H9 (cell line): ENCODE results near the gene GATC. TPM values are rescaled to one million over a fixed set of nuclear protein-coding genes. Genes with fewer than 3 reads are reported as not detected.

Source experiments
- DNase-seq: peaks from one replicate; pipeline ENCODE4 v3.0.0-alpha.2; 2017
- H2AFZ ChIP-seq: one replicate; pipeline ENCODE4 v1.6.1; 2013; ENCODE audit warnings: mild to moderate bottlenecking, low read length, control low read depth, moderate library complexity
- H2AK5ac ChIP-seq: 2 replicates; pipeline ENCODE4 v1.6.1; 2013; ENCODE audit warnings: low read length, control low read depth, mixed read lengths; ENCODE audit not compliant: insufficient read length
- H2BK120ac ChIP-seq: one replicate; pipeline ENCODE4 v1.6.1; 2013; ENCODE audit warnings: low read depth, mild to moderate bottlenecking, low read length, control low read depth, inconsistent platforms; ENCODE audit not compliant: poor library complexity, severe bottlenecking
- H2BK12ac ChIP-seq: 2 replicates; pipeline ENCODE4 v1.6.1; 2013; ENCODE audit warnings: low read length, control low read depth, mixed read lengths, low read depth; ENCODE audit not compliant: insufficient read length
- H2BK15ac ChIP-seq: 2 replicates; pipeline ENCODE4 v1.6.1; 2013; ENCODE audit warnings: low read depth, low read length, control low read depth
- H2BK20ac ChIP-seq: one replicate; pipeline ENCODE4 v1.6.1; 2013; ENCODE audit warnings: low read depth, mild to moderate bottlenecking, low read length, control low read depth, inconsistent platforms; ENCODE audit not compliant: poor library complexity, severe bottlenecking
- H2BK5ac ChIP-seq: 2 replicates; pipeline ENCODE4 v1.6.1; 2013; ENCODE audit warnings: low read length, control low read depth, mixed read lengths; ENCODE audit not compliant: insufficient read length
- H3K14ac ChIP-seq: 2 replicates; pipeline ENCODE4 v1.6.1; 2013; ENCODE audit warnings: low read length, control low read depth; ENCODE audit not compliant: insufficient read depth
- H3K18ac ChIP-seq: 2 replicates; pipeline ENCODE4 v1.6.1; 2013; ENCODE audit warnings: low read depth, mild to moderate bottlenecking, mixed read lengths, low read length, control low read depth; ENCODE audit not compliant: insufficient read length
- H3K23ac ChIP-seq: 2 replicates; pipeline ENCODE4 v1.6.1; 2013; ENCODE audit warnings: low read length, control low read depth, mixed read lengths, low read depth; ENCODE audit not compliant: insufficient read length
- H3K23me2 ChIP-seq: 2 replicates; pipeline ENCODE4 v1.6.1; 2013; ENCODE audit warnings: low read depth, mild to moderate bottlenecking, mixed read lengths, low read length, control low read depth; ENCODE audit not compliant: insufficient read length, poor library complexity, severe bottlenecking
- H3K27ac ChIP-seq: 2 replicates; pipeline ENCODE4 v1.5.1; 2013; ENCODE audit warnings: low read length, control low read depth, mixed read lengths, low read depth; ENCODE audit not compliant: insufficient read length
- H3K27me3 ChIP-seq: 2 replicates; pipeline ENCODE4 v1.6.1; 2013; ENCODE audit warnings: low read length, control low read depth, inconsistent platforms; ENCODE audit not compliant: insufficient read depth
- H3K4ac ChIP-seq: 2 replicates; pipeline ENCODE4 v1.6.1; 2013; ENCODE audit warnings: low read depth, mild to moderate bottlenecking, control low read depth, inconsistent platforms, low read length, moderate library complexity
- H3K4me1 ChIP-seq: 2 replicates; pipeline ENCODE4 v1.6.1; 2013; ENCODE audit warnings: low read length, control low read depth, inconsistent platforms; ENCODE audit not compliant: insufficient read depth
- H3K4me2 ChIP-seq: 2 replicates; pipeline ENCODE4 v1.6.1; 2013; ENCODE audit warnings: low read length, control low read depth, mixed read lengths; ENCODE audit not compliant: insufficient read length, insufficient read depth
- H3K56ac ChIP-seq: 2 replicates; pipeline ENCODE4 v1.6.1; 2013; ENCODE audit warnings: low read depth, mild to moderate bottlenecking, mixed read lengths, low read length, control low read depth; ENCODE audit not compliant: insufficient read length
- H3K79me1 ChIP-seq: 2 replicates; pipeline ENCODE4 v1.6.1; 2013; ENCODE audit warnings: low read depth, mild to moderate bottlenecking, moderate library complexity, low read length, control low read depth, inconsistent platforms; ENCODE audit not compliant: insufficient read depth, poor library complexity, severe bottlenecking
- H3K79me2 ChIP-seq: 2 replicates; pipeline ENCODE4 v1.6.1; 2013; ENCODE audit warnings: low read length, control low read depth, inconsistent platforms; ENCODE audit not compliant: insufficient read depth
- H3K9ac ChIP-seq: 2 replicates; pipeline ENCODE4 v1.6.1; 2013; ENCODE audit warnings: low read length, control low read depth, mixed read lengths; ENCODE audit not compliant: insufficient read length; ENCODE audit errors: extremely low read depth
- H3K9me3 ChIP-seq: one replicate; pipeline ENCODE4 v1.6.1; 2013; ENCODE audit warnings: low read depth, low read length, inconsistent platforms; ENCODE audit not compliant: control insufficient read depth
- H3T11ph ChIP-seq: one replicate; pipeline ENCODE4 v1.6.1; 2013; ENCODE audit warnings: mild to moderate bottlenecking, low read length, control low read depth, inconsistent platforms
- H4K20me1 ChIP-seq: one replicate; pipeline ENCODE4 v1.6.1; 2013; ENCODE audit not compliant: control insufficient read depth, insufficient read length, insufficient read depth
- H4K5ac ChIP-seq: 2 replicates; pipeline ENCODE4 v1.6.1; 2013; ENCODE audit warnings: low read depth, mild to moderate bottlenecking, mixed read lengths, low read length, control low read depth; ENCODE audit not compliant: insufficient read length
- H4K8ac ChIP-seq: replicated peaks from 2 replicates; pipeline ENCODE4 v1.6.1; 2013; ENCODE audit warnings: low read length, control low read depth, mixed read lengths, low read depth; ENCODE audit not compliant: insufficient read length
- H4K91ac ChIP-seq: 2 replicates; pipeline ENCODE4 v1.6.1; 2013; ENCODE audit warnings: low read depth, mild to moderate bottlenecking, moderate library complexity, mixed read lengths, low read length, control low read depth; ENCODE audit not compliant: insufficient read length
- H3K27ac Mint-ChIP-seq, 3 experiments: 2 replicates in 2 of 3; 3 replicates in 1 of 3; pipeline ENCODE4 v1.8.0; 2020 to 2021; ENCODE audit warnings: mixed read lengths in 3 of 3, mild to moderate bottlenecking in 1 of 3, moderate library complexity in 1 of 3
- H3K27me3 Mint-ChIP-seq: 2 replicates; pipeline ENCODE4 v1.8.0; 2021; ENCODE audit warnings: low read depth, mild to moderate bottlenecking, moderate library complexity, mixed read lengths
- H3K36me3 Mint-ChIP-seq, 3 experiments: 2 replicates in 2 of 3; 3 replicates in 1 of 3; pipeline ENCODE4 v1.8.0; 2020 to 2021; ENCODE audit warnings: low read depth in 3 of 3, mixed read lengths in 3 of 3; ENCODE audit not compliant: insufficient read depth in 1 of 3
- H3K4me1 Mint-ChIP-seq, 2 experiments: 2 replicates each; pipeline ENCODE4 v1.8.0; 2020; ENCODE audit warnings: mixed read lengths in 2 of 2
- H3K4me3 Mint-ChIP-seq, 2 experiments: 2 replicates in 1 of 2; 3 replicates in 1 of 2; pipeline ENCODE4 v1.8.0; 2020 to 2021; ENCODE audit warnings: mild to moderate bottlenecking in 2 of 2, mixed read lengths in 2 of 2, moderate library complexity in 1 of 2
- H3K9me3 Mint-ChIP-seq, 2 experiments: 2 replicates in 1 of 2; 3 replicates in 1 of 2; pipeline ENCODE4 v1.8.0; 2020; ENCODE audit warnings: mild to moderate bottlenecking in 2 of 2, mixed read lengths in 2 of 2, moderate library complexity in 1 of 2
- CTCF ChIP-seq: fragments of 200-600 bp; sonication (generic); conservative IDR thresholded peaks from 3 replicates; pipeline ENCODE4 v1.8.0; 2021; ENCODE audit warnings: antibody characterized with exemption, mild to moderate bottlenecking
- WGBS: extraction: QIAGEN DNeasy Blood & Tissue Kit; methylation state at CpG from one replicate; pipeline ENCODE4 v1.1.7; 2013; ENCODE audit warnings: missing lambda C conversion rate, low lambda C conversion rate, mixed read lengths; ENCODE audit not compliant: insufficient read length; ENCODE audit errors: extremely low coverage; 5-methylcytosine and 5-hydroxymethylcytosine counted together
- total RNA-seq: library from RNA; stranded (reverse); gene quantifications from 2 replicates; pipeline ENCODE4 v1.2.1, GENCODE V29; 2021

GATC gene
- total RNA-seq, 1 experiment from 2014 or later = 25.9 TPM

DNA sequence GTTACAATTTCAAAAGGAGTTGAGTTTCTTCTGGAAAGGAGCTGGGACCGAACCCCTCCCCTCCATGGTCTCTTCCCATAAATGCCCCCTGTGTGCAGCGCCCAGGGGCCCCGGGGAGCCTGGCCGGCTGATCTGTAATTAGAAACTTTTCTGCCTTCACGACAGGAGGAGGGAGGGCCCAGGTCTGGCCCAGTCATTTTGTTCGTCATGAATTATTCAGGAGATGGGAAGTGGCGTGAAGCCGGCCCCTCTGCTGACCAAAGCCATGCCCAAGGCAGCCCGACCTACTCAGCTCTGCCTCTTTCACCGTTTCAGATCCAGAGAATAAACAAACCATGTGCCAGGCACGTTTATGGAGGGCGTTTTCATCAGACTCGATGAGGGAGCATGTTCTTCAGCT lies 44.0 kb upstream of the GATC start:
- Histone ChIP-seq H3K4me1 (peaks cover 3% of the 10 kb centered on the region; the same call in 1 of the 2 replicates), H2AK5ac (no peak overlapping the region), H2BK20ac (no peak overlapping the region), H3K14ac (no peak overlapping the region), H3K56ac (no peak overlapping the region), H2BK120ac (no peak overlapping the region), H4K8ac (no peak overlapping the region), H3K9me3 (no peaks in the 10 kb centered on the region), H4K20me1 (no peaks in the 10 kb centered on the region), H4K91ac (no peak overlapping the region), H2BK15ac (no peak overlapping the region), H3K18ac (no peak overlapping the region), H4K5ac (no peak overlapping the region), H2AFZ (no peak overlapping the region), H3K4ac (no peak overlapping the region), H3K9ac (no peak overlapping the region), H3K79me1 (no peaks in the 10 kb centered on the region), H3K79me2 (no peaks in the 10 kb centered on the region), H2BK5ac (no peak overlapping the region), H3K27ac (no peak overlapping the region), H3K27me3 (no peaks in the 10 kb centered on the region), H3K23ac (no peak overlapping the region), H3K4me2 (peak overlapping the region; percentile 2), H3T11ph (no peak overlapping the region), H3K23me2 (no peaks in the 10 kb centered on the region), H2BK12ac (no peak overlapping the region)
- peak; percentile 85 for DNase-seq
- H3K36me3 Mint-ChIP-seq = peaks cover 0 to 2% (median 0%) of the 10 kb centered on the region in 3 experiments; a peak in 1 of 7 replicates
- H3K4me3 Mint-ChIP-seq = peak overlapping the region in 1 of 2 experiments; percentile 65; a peak in 3 of 5 replicates
- H3K27ac Mint-ChIP-seq = peak overlapping the region; percentile 53 to 89 (median 67); a peak in 6 of 7 replicates
- H3K27me3 Mint-ChIP-seq = peaks cover 2% of the 10 kb centered on the region
- WGBS = no CpG with 5 or more reads among the region's 13 CpGs
- H3K9me3 Mint-ChIP-seq = peaks cover 0 to 3% of the 10 kb centered on the region in 2 experiments; a peak in 1 of 5 replicates
- H3K4me1 Mint-ChIP-seq = peaks cover 17 to 30% of the 10 kb centered on the region in 2 experiments
- no peak for TF ChIP-seq CTCF
